GM10248 (cell line): ENCODE measurements around the gene MAP3K4.

Experiments used
- CTCF ChIA-PET: fragments of 300-600 bp; sonication (Branson Sonifier 250); formaldehyde crosslinking; extraction: SDS; loops from one replicate; lab custom pipeline; 2021; ENCODE audit warnings: antibody characterized with exemption; lab: Yijun Ruan, JAX
- POLR2A ChIA-PET: fragments of 350-650 bp; sonication (Branson Sonifier 250); formaldehyde crosslinking; extraction: SDS; loops from one replicate; lab custom pipeline; 2020; ENCODE audit warnings: antibody characterized with exemption; lab: Yijun Ruan, JAX
- DNase-seq: peaks from one replicate; pipeline ENCODE4 v3.0.0; 2012; ENCODE audit errors: extremely low spot score
- TF ChIP-seq, protein P1 (sequence below): IDR thresholded peaks from 2 replicates; pipeline ENCODE4 v1.5.1; 2012; ENCODE audit warnings: mild to moderate bottlenecking, low read depth; ENCODE audit errors: extremely low read depth, missing control alignments, control extremely low read depth

MAP3K4 gene

DNA sequence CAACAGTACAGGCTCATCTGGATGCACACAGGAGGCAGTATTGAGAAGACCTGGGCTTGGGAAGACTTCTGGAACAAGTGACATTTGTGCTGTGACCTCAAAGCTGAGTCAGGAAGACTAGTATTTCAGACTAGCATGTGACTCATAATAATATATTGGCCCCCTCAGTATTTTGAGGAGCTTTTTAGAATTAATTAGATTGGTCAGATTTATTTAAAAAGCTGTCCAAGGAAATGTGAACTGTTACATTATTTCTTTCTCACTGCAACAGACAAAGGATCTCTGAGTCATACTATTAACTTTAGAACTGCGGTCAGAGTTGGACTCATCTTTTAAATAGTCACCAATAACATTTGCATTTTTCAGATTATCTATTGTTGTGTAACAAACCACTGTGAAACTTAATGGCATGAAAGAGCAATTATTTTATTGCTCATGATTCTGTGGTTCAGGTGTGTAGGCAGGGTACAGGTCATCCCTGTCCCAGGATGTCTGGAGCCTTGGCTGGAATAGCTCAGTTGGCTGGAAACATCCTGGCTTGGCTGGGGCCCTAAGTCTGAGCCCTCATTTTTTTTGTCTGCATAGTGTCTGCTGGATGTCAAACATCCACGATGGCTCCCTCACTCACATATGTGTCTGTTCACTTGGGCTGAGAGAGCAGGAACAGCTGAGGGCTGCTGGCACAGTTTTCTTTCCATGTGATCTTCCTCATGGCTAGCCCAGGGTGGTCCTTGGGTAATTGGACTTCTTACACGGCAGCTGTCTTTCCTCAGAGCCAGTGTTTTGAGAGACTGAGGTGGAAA is 46.9 kb downstream of the MAP3K4 start:
- DNase-seq = peak; percentile 31
- ChIA-PET CTCF (interaction anchor here (0.6 to 2.0 kb wide), 9 partner anchors 9 to 333 kb away, joined by 3 to 11 read pairs (median 3); no protein-coding TSS in a partner anchor), POLR2A (no interaction called here)
- TF ChIP-seq, protein P1, sequence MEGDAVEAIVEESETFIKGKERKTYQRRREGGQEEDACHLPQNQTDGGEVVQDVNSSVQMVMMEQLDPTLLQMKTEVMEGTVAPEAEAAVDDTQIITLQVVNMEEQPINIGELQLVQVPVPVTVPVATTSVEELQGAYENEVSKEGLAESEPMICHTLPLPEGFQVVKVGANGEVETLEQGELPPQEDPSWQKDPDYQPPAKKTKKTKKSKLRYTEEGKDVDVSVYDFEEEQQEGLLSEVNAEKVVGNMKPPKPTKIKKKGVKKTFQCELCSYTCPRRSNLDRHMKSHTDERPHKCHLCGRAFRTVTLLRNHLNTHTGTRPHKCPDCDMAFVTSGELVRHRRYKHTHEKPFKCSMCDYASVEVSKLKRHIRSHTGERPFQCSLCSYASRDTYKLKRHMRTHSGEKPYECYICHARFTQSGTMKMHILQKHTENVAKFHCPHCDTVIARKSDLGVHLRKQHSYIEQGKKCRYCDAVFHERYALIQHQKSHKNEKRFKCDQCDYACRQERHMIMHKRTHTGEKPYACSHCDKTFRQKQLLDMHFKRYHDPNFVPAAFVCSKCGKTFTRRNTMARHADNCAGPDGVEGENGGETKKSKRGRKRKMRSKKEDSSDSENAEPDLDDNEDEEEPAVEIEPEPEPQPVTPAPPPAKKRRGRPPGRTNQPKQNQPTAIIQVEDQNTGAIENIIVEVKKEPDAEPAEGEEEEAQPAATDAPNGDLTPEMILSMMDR = no peak

DNA sequence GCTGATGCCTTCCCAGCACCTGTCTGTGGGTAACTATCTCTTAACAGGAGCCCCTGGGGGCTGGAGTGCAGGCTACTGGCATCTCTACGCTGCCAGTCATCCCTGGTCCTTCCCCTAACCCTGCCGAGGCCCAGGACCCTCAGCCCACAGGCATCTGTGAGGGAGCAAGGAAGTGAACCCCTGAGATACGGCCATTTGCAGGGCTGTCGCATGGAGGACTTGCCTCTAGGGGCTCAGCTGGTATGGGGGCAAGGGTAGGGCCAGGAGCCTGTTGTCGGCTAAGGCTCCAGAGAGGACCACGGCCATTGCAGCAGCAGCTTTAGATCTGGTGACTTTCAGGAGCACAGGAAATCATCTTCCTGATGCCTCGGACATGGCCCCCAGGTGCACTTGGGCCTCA is 49.7 kb downstream of the MAP3K4 start:
- CTCF ChIA-PET = no interaction called here
- POLR2A ChIA-PET = no interaction called here
- DNase-seq = no peak
- TF ChIP-seq, protein P1 = no peak

DNA sequence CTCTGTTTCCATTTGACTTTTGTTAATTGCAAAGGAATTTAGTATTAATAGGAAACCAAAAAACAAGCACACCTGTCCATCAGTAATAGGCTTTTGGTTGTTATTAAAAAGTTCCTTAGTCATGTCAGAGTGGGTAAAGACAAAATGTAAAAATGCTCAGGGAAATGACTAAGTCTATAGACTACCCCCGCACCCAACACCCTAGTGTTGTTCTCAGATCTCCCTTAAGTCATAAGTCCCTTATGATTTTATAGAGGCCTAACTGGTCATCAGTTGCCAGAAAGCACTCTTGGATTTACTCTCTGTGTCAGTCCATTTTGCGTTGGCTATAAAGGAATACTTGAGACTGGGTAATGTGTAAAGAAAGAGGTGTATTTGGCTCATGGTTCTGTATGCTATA is 52.8 kb downstream of the MAP3K4 start:
- DNase-seq = no peak
- TF ChIP-seq, protein P1 = no peak
- CTCF ChIA-PET = interaction anchor here (0.7 to 1.8 kb wide), 2 partner anchors 18 to 52 kb away, joined by 3 to 6 read pairs; partner anchors contain the start of gene MAP3K4
- POLR2A ChIA-PET = no interaction called here

DNA sequence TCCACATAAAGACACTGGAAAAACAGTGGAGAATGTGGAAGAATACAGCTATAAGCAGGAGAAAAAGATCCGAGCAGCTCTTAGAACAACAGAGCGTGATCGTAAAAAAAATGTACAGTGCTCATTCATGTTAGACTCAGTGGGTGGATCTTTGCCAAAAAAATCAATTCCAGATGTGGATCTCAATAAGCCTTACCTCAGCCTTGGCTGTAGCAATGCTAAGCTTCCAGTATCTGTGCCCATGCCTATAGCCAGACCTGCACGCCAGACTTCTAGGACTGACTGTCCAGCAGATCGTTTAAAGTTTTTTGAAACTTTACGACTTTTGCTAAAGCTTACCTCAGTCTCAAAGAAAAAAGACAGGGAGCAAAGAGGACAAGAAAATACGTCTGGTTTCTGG is 57.1 kb downstream of the MAP3K4 start:
- TF ChIP-seq, protein P1 = no peak
- CTCF ChIA-PET = interaction anchor here (0.7 to 1.5 kb wide), 6 partner anchors 9 to 40 kb away, joined by 3 to 8 read pairs (median 3); no protein-coding TSS in a partner anchor
- POLR2A ChIA-PET = no interaction called here
- DNase-seq = no peak

DNA sequence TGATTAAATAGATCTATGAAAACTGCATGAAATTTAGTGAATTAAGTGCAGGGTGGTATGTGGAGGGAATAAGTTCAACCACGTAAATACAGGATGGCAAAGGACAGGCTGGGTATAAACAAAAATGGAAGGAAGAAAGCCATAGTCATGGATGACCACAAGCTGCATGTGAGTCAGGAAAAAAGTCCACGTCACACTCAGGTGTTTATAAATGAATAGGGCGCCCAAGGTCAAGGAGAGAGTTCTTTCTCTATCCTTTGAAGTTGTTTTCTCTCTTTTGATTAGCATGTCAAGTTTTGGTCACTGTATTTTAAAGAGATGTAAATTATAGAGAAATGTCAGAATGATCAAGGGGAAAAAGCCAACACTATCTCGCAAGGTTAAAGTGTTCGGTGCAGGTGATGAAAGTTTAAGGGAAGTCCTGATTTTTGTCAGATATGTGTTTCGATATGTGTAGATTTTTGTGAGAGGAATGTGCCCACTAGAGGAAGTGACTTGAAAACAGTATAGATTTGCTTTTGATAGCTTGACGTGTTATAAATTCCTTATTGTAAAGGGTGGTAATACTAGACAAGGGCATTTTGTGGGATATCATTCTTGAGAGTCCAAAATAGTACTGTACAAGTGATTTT is 58.7 kb downstream of the MAP3K4 start:
- ChIA-PET CTCF (interaction anchor here (1.0 to 1.5 kb wide), 2 partner anchors 42 to 58 kb away, joined by 3 read pairs; no protein-coding TSS in a partner anchor), POLR2A (no interaction called here)
- TF ChIP-seq, protein P1 = no peak
- DNase-seq = no peak

DNA sequence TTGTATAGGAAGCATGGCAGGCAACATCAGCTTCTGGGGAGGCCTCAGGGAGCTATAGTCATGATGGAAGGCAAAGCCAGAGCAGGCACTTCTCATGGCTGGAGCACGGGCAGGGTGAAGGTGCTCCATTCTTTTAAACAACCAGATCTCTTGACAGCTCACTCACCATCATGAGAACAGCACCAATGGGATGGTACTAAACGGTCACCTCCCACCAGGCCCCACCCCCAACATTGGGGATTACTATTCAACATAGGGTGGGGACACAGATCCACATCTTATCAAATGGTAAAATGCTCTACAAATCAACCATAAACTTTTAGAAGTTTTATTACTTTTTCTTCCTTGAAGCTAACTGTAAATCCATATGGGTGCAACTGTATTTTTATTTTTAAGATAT is 61.5 kb downstream of the MAP3K4 start:
- POLR2A ChIA-PET = no interaction called here
- TF ChIP-seq, protein P1 = no peak
- no peak for DNase-seq
- CTCF ChIA-PET = interaction anchor here (1.1 kb wide), 1 partner anchor 14 kb away, joined by 3 read pairs; no protein-coding TSS in a partner anchor
